H1 (cell line): Measurements from ENCODE around the gene PSMB5. TPM values are rescaled to one million over a fixed set of nuclear protein-coding genes. Genes with fewer than 3 reads are reported as not detected.

Experiments used
- ATF2 ChIP-seq: IDR thresholded peaks from 2 replicates; pipeline ENCODE4 v1.6.1; 2012; ENCODE audit warnings: low read length, inconsistent platforms
- CREB1 ChIP-seq: IDR thresholded peaks from 2 replicates; pipeline ENCODE4 v1.6.1; 2012; ENCODE audit warnings: inconsistent platforms
- E2F6 ChIP-seq: IDR thresholded peaks from 2 replicates; pipeline ENCODE4 v1.6.1; 2012; ENCODE audit warnings: inconsistent platforms
- EP300 ChIP-seq, 2 experiments: IDR thresholded peaks; 1 replicate in 1 of 2; 2 replicates in 1 of 2; pipeline ENCODE4 v1.6.1; 2011 to 2012; ENCODE audit warnings: low read depth in 2 of 2, low read length in 2 of 2, mild to moderate bottlenecking in 2 of 2, borderline replicate concordance in 1 of 2, inconsistent platforms in 1 of 2, moderate library complexity in 1 of 2
- KDM4A ChIP-seq: IDR thresholded peaks from one replicate; pipeline ENCODE4 v1.7.1; 2012; ENCODE audit warnings: low read depth, mild to moderate bottlenecking, moderate library complexity, low read length, inconsistent platforms; ENCODE audit not compliant: severe bottlenecking
- MAX ChIP-seq: IDR thresholded peaks from 2 replicates; pipeline ENCODE4 v1.6.1; 2012; ENCODE audit warnings: inconsistent platforms
- PHF8 ChIP-seq: fragments of 200-600 bp; sonication (generic); conservative IDR thresholded peaks from 2 replicates; pipeline ENCODE4 v1.7.1; 2012; ENCODE audit warnings: low read depth, mild to moderate bottlenecking, inconsistent platforms, low read length, moderate library complexity
- POLR2AphosphoS5 ChIP-seq: IDR thresholded peaks from 2 replicates; pipeline ENCODE4 v1.6.1; 2011; ENCODE audit warnings: low read depth, low read length
- RBBP5 ChIP-seq: IDR thresholded peaks from 2 replicates; pipeline ENCODE4 v1.7.1; 2012; ENCODE audit warnings: low read depth, mild to moderate bottlenecking, inconsistent platforms, low read length, moderate library complexity, borderline replicate concordance
- RFX5 ChIP-seq: IDR thresholded peaks from 2 replicates; pipeline ENCODE4 v1.6.1; 2011; ENCODE audit warnings: low read depth, low read length, improper control_type of control experiment, borderline replicate concordance
- RXRA ChIP-seq: IDR thresholded peaks from 2 replicates; pipeline ENCODE4 v1.6.1; 2011; ENCODE audit warnings: low read depth, mild to moderate bottlenecking, low read length, moderate library complexity; ENCODE audit not compliant: insufficient read depth
- SIN3A ChIP-seq, 2 experiments: IDR thresholded peaks in 1 of 2; conservative IDR thresholded peaks in 1 of 2; 2 replicates each; pipeline ENCODE4 v1.6.1; 2011 to 2012; ENCODE audit warnings: low read length in 2 of 2, improper control_type of control experiment in 1 of 2, low read depth in 1 of 2, mild to moderate bottlenecking in 1 of 2
- SP1 ChIP-seq: IDR thresholded peaks from 2 replicates; pipeline ENCODE4 v1.6.1; 2011; ENCODE audit warnings: low read depth, low read length
- SP4 ChIP-seq: IDR thresholded peaks from 2 replicates; pipeline ENCODE4 v1.6.1; 2012; ENCODE audit warnings: low read length, inconsistent platforms
- TAF7 ChIP-seq: optimal IDR thresholded peaks from 2 replicates; pipeline ENCODE3; 2011; ENCODE audit warnings: low read depth, mild to moderate bottlenecking, inconsistent platforms, low read length, moderate library complexity, borderline replicate concordance
- TBP ChIP-seq: IDR thresholded peaks from 2 replicates; pipeline ENCODE4 v1.6.1; 2011; ENCODE audit warnings: low read depth, low read length, improper control_type of control experiment
- TCF12 ChIP-seq: IDR thresholded peaks from 2 replicates; pipeline ENCODE4 v1.6.1; 2011; ENCODE audit warnings: low read depth, mild to moderate bottlenecking, low read length
- TEAD4 ChIP-seq: IDR thresholded peaks from 2 replicates; pipeline ENCODE4 v1.6.1; 2012; ENCODE audit warnings: low read depth, low read length, inconsistent platforms, mixed read lengths
- YY1 ChIP-seq: IDR thresholded peaks from 2 replicates; pipeline ENCODE4 v1.6.1; 2011; ENCODE audit warnings: low read depth, mild to moderate bottlenecking, low read length
- ZNF274 ChIP-seq: IDR thresholded peaks from 2 replicates; pipeline ENCODE4 v1.7.0; 2012; ENCODE audit warnings: low read length, borderline replicate concordance; ENCODE audit errors: extremely low read depth
- polyA plus RNA-seq, 7 experiments: library from polyadenylated mRNA; depleted of rRNA in 3 of 7; stranded (reverse) in 5 of 7; unstranded in 2 of 7; fragments of >200 nt in 5 of 7; fragments of 200-250 nt in 2 of 7; gene quantifications; 1 replicate in 5 of 7; 2 replicates in 1 of 7; 4 replicates in 1 of 7; pipeline versions ENCODE4 v1.2.1 to v1.2.3, GENCODE V29; 2011 to 2013; ENCODE audit warnings: missing spikeins in 2 of 7, mixed read lengths in 2 of 7
- total RNA-seq: library from RNA; stranded (reverse); fragmentation: NEBNext Ultra II Directional; extraction: Animal tissue kit (Norgen Biotek cat#: 25700); gene quantifications from 2 replicates; pipeline ENCODE4 v1.2.1, GENCODE V29; 2021

The PSMB5 gene
- total and polyA plus RNA-seq, 2 of the 8 experiments (the other 6 are each of a cell fraction or from before 2014, with no cell fraction given) = 254 to 510 TPM

- TF ChIP-seq PHF8 (0 out of 2 replicates have a peak, but pooled peaks have one; percentile 67), TEAD4 (peak; percentile 98), YY1 (peak; percentile 49; the same call in 1 of the 2 replicates), EP300 (IDR thresholded peaks at IDR 0.05; ENCODE audit: borderline replicate concordance in 1 of 2, low read depth in 2 of 2, low read length in 2 of 2) (no peak), E2F6 (peak; percentile 58), RFX5 (no peak), TAF7 (no peak), SIN3A (conservative IDR thresholded peaks at IDR 0.05 in 1 of 2, IDR thresholded peaks at IDR 0.05 in 1 of 2; ENCODE audit: low read depth in 1 of 2, low read length in 2 of 2) (peak in 1 of 2 experiments; percentile 89; a peak in 2 of 4 replicates), KDM4A (peak; percentile 85), TCF12 (no peak), RXRA (no peak), ATF2 (0 out of 2 replicates have a peak, but pooled peaks have one; percentile 49), RBBP5 (0 out of 2 replicates have a peak, but pooled peaks have one; percentile 38), POLR2AphosphoS5 (peak; percentile 68; the same call in 1 of the 2 replicates), TBP (peak; percentile 77), ZNF274 (no peak), SP1 (peak; percentile 76), CREB1 (peak; percentile 72), SP4 (0 out of 2 replicates have a peak, but pooled peaks have one; percentile 9), MAX (peak; percentile 86)
Measured at GRCh38 chr14:22982477-22983245, 52.0 kb downstream of the PSMB5 start, which contains the start of gene AJUBA (continued).
